Neural crest cell (in vitro differentiated cells): Measurements from ENCODE around the gene DNAH9. TPM values are rescaled to one million over a fixed set of nuclear protein-coding genes. Genes with fewer than 3 reads are reported as not detected.
A peak's percentile ranks its signal among the peaks of the same experiment; 100 is the strongest.

ENCODE experiments used
- DNase-seq: peaks from one replicate; pipeline ENCODE4 v3.0.0; 2021; ENCODE audit warnings: low read depth, mixed read lengths, low spot score
- H3K27ac Mint-ChIP-seq: one replicate; pipeline ENCODE4 v1.8.0; 2021; ENCODE audit warnings: mild to moderate bottlenecking, mixed read lengths; ENCODE audit not compliant: unreplicated experiment
- H3K27me3 Mint-ChIP-seq: 2 replicates; pipeline ENCODE4 v1.8.0; 2021; ENCODE audit warnings: low read depth, mild to moderate bottlenecking, mixed read lengths
- H3K36me3 Mint-ChIP-seq: 2 replicates; pipeline ENCODE4 v1.8.0; 2021; ENCODE audit warnings: low read depth, mild to moderate bottlenecking, mixed read lengths
- H3K4me1 Mint-ChIP-seq: 2 replicates; pipeline ENCODE4 v1.8.0; 2021; ENCODE audit warnings: mixed read lengths
- H3K4me3 Mint-ChIP-seq: one replicate; pipeline ENCODE4 v1.8.0; 2021; ENCODE audit warnings: mild to moderate bottlenecking, mixed read lengths
- H3K9me3 Mint-ChIP-seq: 2 replicates; pipeline ENCODE4 v1.8.0; 2021; ENCODE audit warnings: mixed read lengths
- total RNA-seq: library from RNA; stranded (reverse); gene quantifications from 2 replicates; pipeline ENCODE4 v1.2.1, GENCODE V29; 2021
- TF ChIP-seq, protein P1 (sequence below): fragments of 200-600 bp; sonication (generic); conservative IDR thresholded peaks from 2 replicates; pipeline ENCODE4 v1.5.0; 2021; ENCODE audit warnings: antibody characterized with exemption, mild to moderate bottlenecking

The DNAH9 gene
- total RNA-seq, 1 donor from 2014 or later, result 18.6 TPM

DNA sequence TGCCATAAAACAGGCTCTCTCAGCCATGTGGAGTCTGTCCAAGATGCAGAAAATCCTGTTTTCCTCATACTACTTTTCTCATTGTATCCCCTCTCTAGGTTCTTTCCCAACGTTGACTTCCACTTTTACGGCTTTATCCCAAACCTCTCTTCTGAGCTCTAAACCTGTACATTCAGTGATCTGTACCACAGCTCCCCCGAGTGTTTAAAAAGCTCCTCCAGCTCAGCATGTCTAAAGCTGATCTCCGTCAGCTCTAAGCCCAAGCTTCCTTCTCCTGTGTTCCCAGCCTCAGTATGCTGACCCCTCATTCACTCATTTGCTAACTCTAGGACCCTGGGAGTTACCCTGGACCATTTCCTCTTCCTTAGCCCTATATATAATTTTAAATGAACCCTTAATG is 144.6 kb downstream of the DNAH9 start:
- TF ChIP-seq, protein P1, sequence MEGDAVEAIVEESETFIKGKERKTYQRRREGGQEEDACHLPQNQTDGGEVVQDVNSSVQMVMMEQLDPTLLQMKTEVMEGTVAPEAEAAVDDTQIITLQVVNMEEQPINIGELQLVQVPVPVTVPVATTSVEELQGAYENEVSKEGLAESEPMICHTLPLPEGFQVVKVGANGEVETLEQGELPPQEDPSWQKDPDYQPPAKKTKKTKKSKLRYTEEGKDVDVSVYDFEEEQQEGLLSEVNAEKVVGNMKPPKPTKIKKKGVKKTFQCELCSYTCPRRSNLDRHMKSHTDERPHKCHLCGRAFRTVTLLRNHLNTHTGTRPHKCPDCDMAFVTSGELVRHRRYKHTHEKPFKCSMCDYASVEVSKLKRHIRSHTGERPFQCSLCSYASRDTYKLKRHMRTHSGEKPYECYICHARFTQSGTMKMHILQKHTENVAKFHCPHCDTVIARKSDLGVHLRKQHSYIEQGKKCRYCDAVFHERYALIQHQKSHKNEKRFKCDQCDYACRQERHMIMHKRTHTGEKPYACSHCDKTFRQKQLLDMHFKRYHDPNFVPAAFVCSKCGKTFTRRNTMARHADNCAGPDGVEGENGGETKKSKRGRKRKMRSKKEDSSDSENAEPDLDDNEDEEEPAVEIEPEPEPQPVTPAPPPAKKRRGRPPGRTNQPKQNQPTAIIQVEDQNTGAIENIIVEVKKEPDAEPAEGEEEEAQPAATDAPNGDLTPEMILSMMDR, result no peak
- peaks cover 7% of the 10 kb centered on the region for H3K36me3 Mint-ChIP-seq
- peaks cover 5% of the 10 kb centered on the region for H3K9me3 Mint-ChIP-seq
- no peak for DNase-seq
- no peaks in the 10 kb centered on the region for H3K4me1 Mint-ChIP-seq
- no peaks in the 10 kb centered on the region for H3K27me3 Mint-ChIP-seq
- H3K27ac Mint-ChIP-seq, result peak overlapping the region; percentile 16
- no peak overlapping the region for H3K4me3 Mint-ChIP-seq

DNA sequence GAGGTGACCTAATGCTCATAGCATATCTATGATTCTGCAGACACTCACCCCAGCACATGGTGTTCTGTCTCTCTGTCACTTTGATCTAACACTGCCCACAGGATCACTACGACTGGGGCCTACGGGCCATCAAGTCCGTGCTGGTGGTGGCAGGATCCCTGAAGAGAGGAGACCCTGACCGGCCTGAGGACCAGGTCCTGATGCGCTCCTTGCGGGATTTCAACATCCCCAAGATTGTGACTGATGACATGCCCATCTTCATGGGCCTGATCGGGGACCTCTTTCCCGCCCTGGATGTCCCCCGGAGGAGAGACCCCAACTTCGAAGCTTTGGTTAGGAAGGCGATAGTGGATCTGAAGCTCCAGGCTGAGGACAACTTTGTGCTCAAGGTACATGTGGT is 146.4 kb downstream of the DNAH9 start:
- Mint-ChIP-seq H3K4me1 (no peaks in the 10 kb centered on the region), H3K27ac (no peak overlapping the region), H3K9me3 (peaks cover 5% of the 10 kb centered on the region), H3K27me3 (no peaks in the 10 kb centered on the region), H3K36me3 (peaks cover 7% of the 10 kb centered on the region), H3K4me3 (no peak overlapping the region)
- TF ChIP-seq, protein P1, result no peak
- DNase-seq, result no peak

DNA sequence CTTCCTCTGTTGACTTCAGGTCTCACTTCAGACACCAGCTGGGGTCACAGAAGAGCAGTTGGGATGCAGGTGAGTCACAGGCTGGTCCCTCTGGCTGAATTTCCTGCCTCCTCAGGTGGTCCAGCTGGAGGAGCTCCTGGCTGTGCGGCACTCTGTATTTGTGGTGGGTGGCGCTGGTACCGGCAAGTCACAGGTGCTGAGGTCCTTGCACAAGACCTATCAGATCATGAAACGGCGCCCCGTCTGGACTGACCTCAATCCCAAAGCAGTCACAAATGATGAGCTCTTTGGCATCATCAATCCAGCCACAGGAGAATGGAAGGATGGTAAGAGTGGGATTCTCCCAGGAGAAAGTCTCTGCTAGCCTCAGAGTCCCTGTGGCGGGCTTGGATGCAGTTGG is 149.2 kb downstream of the DNAH9 start:
- Mint-ChIP-seq H3K27ac (no peak overlapping the region), H3K27me3 (no peaks in the 10 kb centered on the region), H3K9me3 (peaks cover 5% of the 10 kb centered on the region), H3K4me1 (no peaks in the 10 kb centered on the region), H3K36me3 (peaks cover 7% of the 10 kb centered on the region), H3K4me3 (no peak overlapping the region)
- DNase-seq, result no peak
- TF ChIP-seq, protein P1, result no peak

DNA sequence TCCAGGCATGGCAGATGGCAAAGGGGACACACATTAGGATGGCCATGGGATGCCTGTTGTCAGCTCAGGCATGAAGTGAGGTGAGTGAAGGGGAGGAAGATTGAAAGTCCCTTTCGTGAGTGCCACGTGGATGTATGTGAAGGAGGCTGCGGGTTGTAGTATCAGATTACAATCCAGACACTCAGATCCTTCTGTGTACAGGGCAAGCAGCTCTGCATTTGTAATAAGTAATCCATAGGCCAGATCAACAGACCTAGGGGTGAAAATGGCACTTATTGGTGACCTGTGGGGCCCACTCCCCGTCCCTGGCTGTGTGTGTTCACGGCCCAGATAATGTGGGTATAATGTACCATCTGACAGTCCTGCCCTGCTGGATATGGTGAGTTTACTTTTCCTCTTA is 159.5 kb downstream of the DNAH9 start:
- TF ChIP-seq, protein P1, result no peak
- no peak for DNase-seq
- Mint-ChIP-seq H3K9me3 (no peaks in the 10 kb centered on the region), H3K4me3 (no peak overlapping the region), H3K27me3 (no peaks in the 10 kb centered on the region), H3K36me3 (no peaks in the 10 kb centered on the region), H3K27ac (no peak overlapping the region), H3K4me1 (no peaks in the 10 kb centered on the region)

DNA sequence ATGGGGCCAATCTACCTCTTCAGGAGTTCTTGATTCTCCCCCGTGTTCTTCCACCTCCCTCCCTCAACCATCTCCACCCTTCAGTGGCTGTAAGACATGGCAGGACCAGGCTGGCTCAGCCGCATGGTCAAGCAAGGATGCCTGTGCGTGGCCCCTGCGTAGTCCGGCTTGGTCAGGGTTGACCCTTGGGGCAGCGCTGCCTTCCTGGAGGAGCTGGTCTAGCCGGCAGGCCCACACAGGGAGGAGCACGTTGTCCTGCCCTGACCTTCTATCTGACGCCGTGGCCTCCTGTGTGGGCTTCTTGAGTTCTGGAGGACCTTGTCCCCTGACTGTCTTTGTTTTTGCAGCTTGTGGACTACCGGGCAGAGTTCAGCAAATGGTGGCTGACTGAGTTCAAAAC is 169.8 kb downstream of the DNAH9 start:
- DNase-seq, result no peak
- Mint-ChIP-seq H3K9me3 (no peaks in the 10 kb centered on the region), H3K27me3 (no peaks in the 10 kb centered on the region), H3K4me3 (no peak overlapping the region), H3K36me3 (no peaks in the 10 kb centered on the region), H3K4me1 (no peaks in the 10 kb centered on the region), H3K27ac (no peak overlapping the region)
- TF ChIP-seq, protein P1, result no peak

DNA sequence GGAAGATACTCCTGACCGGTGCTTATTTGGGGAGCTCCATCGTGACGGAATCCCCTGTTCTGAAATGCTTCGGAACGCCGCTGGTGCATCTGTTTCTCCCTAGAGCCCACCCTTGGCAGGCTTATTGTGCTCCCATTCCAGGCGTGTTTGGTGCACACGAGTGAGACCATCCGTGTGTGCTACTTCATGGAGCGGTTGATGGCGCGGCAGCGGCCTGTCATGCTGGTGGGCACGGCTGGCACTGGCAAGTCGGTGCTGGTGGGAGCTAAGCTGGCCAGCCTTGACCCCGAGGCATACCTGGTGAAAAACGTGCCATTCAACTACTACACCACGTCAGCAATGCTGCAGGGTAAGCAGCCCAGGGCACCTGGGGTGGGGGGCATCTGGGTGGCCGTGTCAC is 170.7 kb downstream of the DNAH9 start:
- no peak for DNase-seq
- Mint-ChIP-seq H3K36me3 (no peaks in the 10 kb centered on the region), H3K27ac (no peak overlapping the region), H3K4me1 (no peaks in the 10 kb centered on the region), H3K4me3 (no peak overlapping the region), H3K9me3 (no peaks in the 10 kb centered on the region), H3K27me3 (no peaks in the 10 kb centered on the region)
- TF ChIP-seq, protein P1, result no peak
